HEK293T (cell line): Measurements from ENCODE around the gene FNTB.

ENCODE experiments used
- ARNT ChIP-seq: fragments of 450-650 bp; IDR thresholded peaks from 2 replicates; pipeline ENCODE4 v1.6.1; 2017; ENCODE audit warnings: mild to moderate bottlenecking
- BHLHE40 ChIP-seq: fragments of 450-650 bp; IDR thresholded peaks from 2 replicates; pipeline ENCODE4 v1.6.1; 2016; ENCODE audit warnings: mild to moderate bottlenecking, moderate library complexity, borderline replicate concordance
- ELF4 ChIP-seq: fragments of 450-650 bp; IDR thresholded peaks from 2 replicates; pipeline ENCODE4 v1.6.1; 2017; ENCODE audit warnings: antibody characterized with exemption
- FOXA1 ChIP-seq: fragments of 450-650 bp; IDR thresholded peaks from 2 replicates; pipeline ENCODE4 v1.6.1; 2016; ENCODE audit warnings: mild to moderate bottlenecking
- FOXK2 ChIP-seq: fragments of 450-650 bp; IDR thresholded peaks from 2 replicates; pipeline ENCODE4 v1.6.1; 2016; ENCODE audit warnings: mild to moderate bottlenecking
- FOXM1 ChIP-seq: fragments of 450-650 bp; IDR thresholded peaks from 2 replicates; pipeline ENCODE4 v1.6.1; 2017; ENCODE audit warnings: mild to moderate bottlenecking, borderline replicate concordance
- HDGF ChIP-seq: fragments of 450-650 bp; IDR thresholded peaks from 2 replicates; pipeline ENCODE4 v1.6.1; 2017; ENCODE audit warnings: antibody characterized with exemption, borderline replicate concordance
- L3MBTL2 ChIP-seq: fragments of 450-650 bp; conservative IDR thresholded peaks from 2 replicates; pipeline ENCODE4 v1.6.1; 2016; ENCODE audit warnings: mild to moderate bottlenecking
- LEF1 ChIP-seq: fragments of 450-650 bp; IDR thresholded peaks from 2 replicates; pipeline ENCODE4 v1.6.1; 2017; ENCODE audit warnings: mild to moderate bottlenecking, borderline replicate concordance
- NFRKB ChIP-seq: fragments of 450-650 bp; IDR thresholded peaks from 2 replicates; pipeline ENCODE4 v1.6.1; 2016; ENCODE audit warnings: mild to moderate bottlenecking, moderate library complexity
- SP1 ChIP-seq: fragments of 450-650 bp; IDR thresholded peaks from 2 replicates; pipeline ENCODE4 v1.6.1; 2017
- SUZ12 ChIP-seq: fragments of 450-650 bp; IDR thresholded peaks from 2 replicates; pipeline ENCODE4 v1.6.1; 2016; ENCODE audit warnings: mild to moderate bottlenecking

- TF ChIP-seq SP1 (no peak), SUZ12 (no peak), FOXA1 (no peak), L3MBTL2 (no peak), FOXK2 (no peak), NFRKB (no peak), HDGF (no peak), FOXM1 (no peak), ARNT (no peak), BHLHE40 (no peak), ELF4 (no peak), LEF1 (no peak)
Measured at GRCh38 chr14:65098586-65098985, 111.9 kb downstream of the FNTB start.
